ENCODE results near the gene CDADC1.

The CDADC1 gene

GRCh38 chr13:49304763-49305700 lies 57.3 kb downstream of the CDADC1 start:
- no peak overlapping the region for H3K27ac Mint-ChIP-seq
- no peak for DNase-seq
- H3K36me3 Mint-ChIP-seq: peaks cover 3 to 8% of the 10 kb centered on the region in 2 donors
- no peak overlapping the region for H3K4me3 Mint-ChIP-seq
- H3K27me3 Mint-ChIP-seq: no peaks in the 10 kb centered on the region
- peaks cover 19 to 20% of the 10 kb centered on the region in 2 donors for H3K4me1 Mint-ChIP-seq
- H3K9me3 Mint-ChIP-seq: no peaks in the 10 kb centered on the region
- no peak for ATAC-seq (replicated peaks)

GRCh38 chr13:49305792-49306425 lies 58.2 kb downstream of the CDADC1 start:
- Mint-ChIP-seq H3K4me1 (peaks cover 19 to 20% of the 10 kb centered on the region in 2 donors), H3K27ac (no peak overlapping the region), H3K27me3 (no peaks in the 10 kb centered on the region), H3K9me3 (no peaks in the 10 kb centered on the region), H3K36me3 (peaks cover 4 to 9% of the 10 kb centered on the region in 2 donors), H3K4me3 (no peak overlapping the region)
- no peak for DNase-seq
- ATAC-seq (replicated peaks): no peak

GRCh38 chr13:49307365-49307764 lies 59.6 kb downstream of the CDADC1 start:
- H3K27me3 Mint-ChIP-seq: no peaks in the 10 kb centered on the region
- peaks cover 4 to 9% of the 10 kb centered on the region in 2 donors for H3K36me3 Mint-ChIP-seq
- ATAC-seq (replicated peaks) (no peak), DNase-seq (no peak)
- H3K4me3 Mint-ChIP-seq: no peak overlapping the region
- no peaks in the 10 kb centered on the region for H3K9me3 Mint-ChIP-seq
- H3K4me1 Mint-ChIP-seq: peaks cover 5 to 14% of the 10 kb centered on the region in 2 donors
- no peak overlapping the region for H3K27ac Mint-ChIP-seq

- Mint-ChIP-seq H3K27ac (peak overlapping the region; percentile 62), H3K9me3 (no peaks in the 10 kb centered on the region), H3K36me3 (peaks cover 4 to 9% of the 10 kb centered on the region in 2 donors), H3K4me3 (no peak overlapping the region), H3K27me3 (no peaks in the 10 kb centered on the region), H3K4me1 (peaks cover 0 to 6% of the 10 kb centered on the region in 2 donors)
- ATAC-seq (replicated peaks) (no peak), DNase-seq (no peak)
These were observed 60.6 kb downstream of the CDADC1 start for GRCh38 chr13:49308097-49308875.

- no peaks in the 10 kb centered on the region for H3K9me3 Mint-ChIP-seq
- peaks cover 4 to 9% of the 10 kb centered on the region in 2 donors for H3K36me3 Mint-ChIP-seq
- DNase-seq (no peak), ATAC-seq (replicated peaks) (no peak)
- no peaks in the 10 kb centered on the region for H3K27me3 Mint-ChIP-seq
- H3K4me1 Mint-ChIP-seq: peaks cover 0 to 3% of the 10 kb centered on the region in 2 donors
- H3K4me3 Mint-ChIP-seq: no peak overlapping the region
- H3K27ac Mint-ChIP-seq: no peak overlapping the region
These were observed 61.2 kb downstream of the CDADC1 start for GRCh38 chr13:49308921-49309408.

GRCh38 chr13:49310251-49310650 lies 62.5 kb downstream of the CDADC1 start:
- Mint-ChIP-seq H3K9me3 (no peaks in the 10 kb centered on the region), H3K27me3 (no peaks in the 10 kb centered on the region), H3K36me3 (peaks cover 4 to 9% of the 10 kb centered on the region in 2 donors)

GRCh38 chr13:49311816-49312215 lies 64.1 kb downstream of the CDADC1 start:
- H3K27me3 Mint-ChIP-seq: no peaks in the 10 kb centered on the region
- no peak overlapping the region for H3K4me3 Mint-ChIP-seq
- H3K4me1 Mint-ChIP-seq: no peaks in the 10 kb centered on the region
- DNase-seq (no peak), ATAC-seq (replicated peaks) (no peak)
- H3K9me3 Mint-ChIP-seq: no peaks in the 10 kb centered on the region
- no peak overlapping the region for H3K27ac Mint-ChIP-seq
- peaks cover 4 to 6% of the 10 kb centered on the region in 2 donors for H3K36me3 Mint-ChIP-seq

More at GRCh38 chr13:49310251-49310650, 62.5 kb downstream of the CDADC1 start:
- DNase-seq (no peak), ATAC-seq (replicated peaks) (no peak)
- H3K4me3 Mint-ChIP-seq: no peak overlapping the region
- H3K27ac Mint-ChIP-seq: no peak overlapping the region
- H3K4me1 Mint-ChIP-seq: peaks cover 0 to 3% of the 10 kb centered on the region in 2 donors

GRCh38 chr13:49314344-49314882 lies 66.7 kb downstream of the CDADC1 start:
- no peak for ATAC-seq (replicated peaks)

GRCh38 chr13:49315036-49315565 lies 67.4 kb downstream of the CDADC1 start:
- DNase-seq (no peak), ATAC-seq (replicated peaks) (no peak)
- Mint-ChIP-seq H3K4me1 (peaks cover 2 to 4% of the 10 kb centered on the region in 2 donors), H3K9me3 (no peaks in the 10 kb centered on the region), H3K36me3 (peaks cover under 1 to 7% of the 10 kb centered on the region in 2 donors), H3K27ac (no peak overlapping the region), H3K4me3 (no peak overlapping the region), H3K27me3 (no peaks in the 10 kb centered on the region)

More at GRCh38 chr13:49314344-49314882, 66.7 kb downstream of the CDADC1 start:
- Mint-ChIP-seq H3K4me3 (no peak overlapping the region), H3K4me1 (no peaks in the 10 kb centered on the region), H3K27me3 (no peaks in the 10 kb centered on the region), H3K36me3 (peaks cover 4 to 12% of the 10 kb centered on the region in 2 donors), H3K27ac (no peak overlapping the region), H3K9me3 (no peaks in the 10 kb centered on the region)
- no peak for DNase-seq

GRCh38 chr13:49315756-49316482 lies 68.2 kb downstream of the CDADC1 start:
- H3K27ac Mint-ChIP-seq: no peak overlapping the region
- H3K9me3 Mint-ChIP-seq: no peaks in the 10 kb centered on the region
- DNase-seq (no peak), ATAC-seq (replicated peaks) (no peak)
- no peak overlapping the region for H3K4me3 Mint-ChIP-seq
- H3K27me3 Mint-ChIP-seq: no peaks in the 10 kb centered on the region
- H3K4me1 Mint-ChIP-seq: peaks cover 10 to 12% of the 10 kb centered on the region in 2 donors
- H3K36me3 Mint-ChIP-seq: peaks cover 0 to 6% of the 10 kb centered on the region in 2 donors

- DNase-seq (no peak), ATAC-seq (replicated peaks) (no peak)
- Mint-ChIP-seq H3K4me3 (no peak overlapping the region), H3K27me3 (no peaks in the 10 kb centered on the region), H3K9me3 (no peaks in the 10 kb centered on the region), H3K4me1 (peaks cover 11 to 17% of the 10 kb centered on the region in 2 donors), H3K27ac (no peak overlapping the region), H3K36me3 (peaks cover 0 to 6% of the 10 kb centered on the region in 2 donors)
These were observed 71.8 kb downstream of the CDADC1 start for GRCh38 chr13:49319551-49319950.

- DNase-seq (no peak), ATAC-seq (replicated peaks) (peak in 1 of 2 donors; percentile 36)
- Mint-ChIP-seq H3K9me3 (no peaks in the 10 kb centered on the region), H3K36me3 (peaks cover 0 to 6% of the 10 kb centered on the region in 2 donors), H3K4me1 (peaks cover 11 to 18% of the 10 kb centered on the region in 2 donors), H3K4me3 (no peak overlapping the region), H3K27me3 (no peaks in the 10 kb centered on the region), H3K27ac (no peak overlapping the region)
These were observed 72.2 kb downstream of the CDADC1 start for GRCh38 chr13:49319951-49320350.

- DNase-seq: no peak
- ATAC-seq (replicated peaks): no peak
- H3K36me3 Mint-ChIP-seq: peaks cover 2 to 6% of the 10 kb centered on the region in 2 donors
- H3K4me1 Mint-ChIP-seq: peaks cover 11 to 22% of the 10 kb centered on the region in 2 donors
- no peak overlapping the region for H3K27ac Mint-ChIP-seq
- no peaks in the 10 kb centered on the region for H3K27me3 Mint-ChIP-seq
- H3K4me3 Mint-ChIP-seq: no peak overlapping the region
- H3K9me3 Mint-ChIP-seq: no peaks in the 10 kb centered on the region
These were observed 73.2 kb downstream of the CDADC1 start for GRCh38 chr13:49320975-49321374.
